Upper lobe of left lung (tissue), 4 donors: ENCODE measurements around the gene OGFOD1.

Source experiments
- EP300 ChIP-seq, 4 donors: sonication (generic); formaldehyde crosslinking; IDR thresholded peaks; one replicate each; pipeline ENCODE4 v1.5.1; 2017; ENCODE audit warnings: antibody characterized with exemption in 4 of 4, control low read depth in 2 of 4
- POLR2A ChIP-seq, 4 donors: fragments of 450-650 bp; IDR thresholded peaks; one replicate each; pipeline ENCODE4 v1.5.1; 2016 to 2017; ENCODE audit warnings: antibody characterized with exemption in 4 of 4, mild to moderate bottlenecking in 2 of 4
- POLR2AphosphoS5 ChIP-seq, 2 donors: sonication (generic); formaldehyde crosslinking; IDR thresholded peaks; one replicate each; pipeline ENCODE4 v1.5.1; 2017; ENCODE audit warnings: antibody characterized with exemption in 2 of 2
- TF ChIP-seq, protein P1 (sequence below), 6 experiments: fragments of 450-650 bp in 4 of 6; fragments of 200-600 bp in 2 of 6; sonication (generic) in 2 of 6; IDR thresholded peaks; one replicate each; pipeline ENCODE4 v1.5.1; 2016 to 2019; ENCODE audit warnings: antibody characterized with exemption in 6 of 6

DNA sequence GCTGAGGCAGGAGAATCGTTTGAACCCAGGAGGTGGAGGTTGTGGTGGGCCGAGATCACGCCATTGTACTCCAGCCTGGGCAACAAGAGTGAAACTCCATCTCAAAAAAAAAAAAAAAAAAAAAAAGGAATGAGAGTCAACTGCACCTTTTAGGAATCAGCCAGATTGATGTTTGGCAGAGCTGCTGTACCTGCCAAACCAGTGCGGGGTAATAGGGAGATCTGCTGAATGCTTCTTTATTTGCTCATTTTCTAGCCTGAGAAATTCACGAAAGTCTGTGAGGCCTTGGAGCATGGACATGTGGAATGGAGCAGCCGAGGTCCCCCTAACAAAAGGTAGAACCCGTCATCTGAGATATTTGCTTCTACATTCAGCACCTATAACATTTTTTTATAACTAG lies 18.4 kb downstream of the OGFOD1 start:
- TF ChIP-seq, protein P1, sequence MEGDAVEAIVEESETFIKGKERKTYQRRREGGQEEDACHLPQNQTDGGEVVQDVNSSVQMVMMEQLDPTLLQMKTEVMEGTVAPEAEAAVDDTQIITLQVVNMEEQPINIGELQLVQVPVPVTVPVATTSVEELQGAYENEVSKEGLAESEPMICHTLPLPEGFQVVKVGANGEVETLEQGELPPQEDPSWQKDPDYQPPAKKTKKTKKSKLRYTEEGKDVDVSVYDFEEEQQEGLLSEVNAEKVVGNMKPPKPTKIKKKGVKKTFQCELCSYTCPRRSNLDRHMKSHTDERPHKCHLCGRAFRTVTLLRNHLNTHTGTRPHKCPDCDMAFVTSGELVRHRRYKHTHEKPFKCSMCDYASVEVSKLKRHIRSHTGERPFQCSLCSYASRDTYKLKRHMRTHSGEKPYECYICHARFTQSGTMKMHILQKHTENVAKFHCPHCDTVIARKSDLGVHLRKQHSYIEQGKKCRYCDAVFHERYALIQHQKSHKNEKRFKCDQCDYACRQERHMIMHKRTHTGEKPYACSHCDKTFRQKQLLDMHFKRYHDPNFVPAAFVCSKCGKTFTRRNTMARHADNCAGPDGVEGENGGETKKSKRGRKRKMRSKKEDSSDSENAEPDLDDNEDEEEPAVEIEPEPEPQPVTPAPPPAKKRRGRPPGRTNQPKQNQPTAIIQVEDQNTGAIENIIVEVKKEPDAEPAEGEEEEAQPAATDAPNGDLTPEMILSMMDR (IDR thresholded peaks at IDR 0.05) = no peak
- TF ChIP-seq POLR2AphosphoS5 (IDR thresholded peaks at IDR 0.05) (no peak), POLR2A (IDR thresholded peaks at IDR 0.05) (no peak), EP300 (IDR thresholded peaks at IDR 0.05) (no peak)
